ENCODE data around the gene NKPD1. TPM values are rescaled to one million over a fixed set of nuclear protein-coding genes. Genes with fewer than 3 reads are reported as not detected.

NKPD1 gene
- polyA plus RNA-seq, 1 donor: 0.15 TPM

DNA sequence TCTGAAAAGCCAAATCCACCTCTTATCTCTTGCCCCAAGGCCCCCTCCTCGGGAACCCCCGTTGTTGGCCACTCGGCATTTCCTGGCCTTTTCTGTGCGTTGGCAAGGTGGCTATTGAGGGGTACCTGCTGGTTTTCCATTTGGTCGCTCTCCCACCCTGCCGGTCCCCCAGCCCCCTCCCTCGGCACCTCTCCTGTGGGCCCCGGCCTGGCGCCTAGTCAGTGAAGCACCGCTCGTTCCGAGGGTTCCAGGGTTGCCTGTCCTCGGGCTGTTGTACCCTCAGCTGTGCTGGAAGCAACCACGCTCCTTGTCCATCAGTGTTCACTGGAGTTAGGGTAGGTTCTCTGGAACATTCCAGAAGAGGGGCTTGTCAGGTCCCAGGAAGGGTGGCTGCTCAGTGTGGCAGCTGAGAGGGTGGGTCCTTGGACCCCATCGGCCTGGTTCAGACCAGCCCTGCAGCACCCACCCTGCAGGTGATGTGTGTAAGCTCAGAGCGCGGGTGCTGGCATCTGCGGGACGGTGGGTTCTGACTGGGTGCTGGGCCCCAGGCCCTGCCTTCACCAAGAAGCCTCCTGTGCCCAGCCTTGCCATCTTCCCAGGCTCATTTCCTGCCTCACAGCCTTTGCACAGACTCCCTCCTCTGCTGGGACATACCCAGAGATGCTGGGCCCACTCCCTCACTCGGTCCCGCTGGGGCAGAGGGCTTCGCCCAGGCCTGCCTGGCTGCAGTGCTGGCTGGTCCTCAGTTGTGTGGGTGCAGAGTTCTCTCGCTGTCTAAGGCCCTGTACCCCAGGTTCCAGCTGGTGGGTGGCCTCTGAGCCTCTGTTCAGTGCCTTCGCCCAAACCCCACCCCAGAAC lies 21.3 kb downstream of the NKPD1 start:
- H3K27me3 ChIP-seq (ENCODE audit: control insufficient read depth, insufficient read depth, low read length): no peaks in the 10 kb centered on the region
- peaks cover 47% of the 10 kb centered on the region for H3K36me3 ChIP-seq (ENCODE audit: control insufficient read depth, insufficient read depth, low read length)
- DNase-seq: no peak
- no peaks in the 10 kb centered on the region for H3K4me1 ChIP-seq (ENCODE audit: control insufficient read depth, insufficient read depth, low read length)
- no peak overlapping the region for H3K4me3 ChIP-seq (ENCODE audit: low read length)
- no CpG with 5 or more reads among the region's 24 CpGs for WGBS (ENCODE audit: insufficient coverage, low lambda C conversion rate)
- no peaks in the 10 kb centered on the region for H3K9me3 ChIP-seq (ENCODE audit: control insufficient read depth, low read depth, low read length)
- no peak overlapping the region for H3K27ac ChIP-seq (ENCODE audit: low read length)

DNA sequence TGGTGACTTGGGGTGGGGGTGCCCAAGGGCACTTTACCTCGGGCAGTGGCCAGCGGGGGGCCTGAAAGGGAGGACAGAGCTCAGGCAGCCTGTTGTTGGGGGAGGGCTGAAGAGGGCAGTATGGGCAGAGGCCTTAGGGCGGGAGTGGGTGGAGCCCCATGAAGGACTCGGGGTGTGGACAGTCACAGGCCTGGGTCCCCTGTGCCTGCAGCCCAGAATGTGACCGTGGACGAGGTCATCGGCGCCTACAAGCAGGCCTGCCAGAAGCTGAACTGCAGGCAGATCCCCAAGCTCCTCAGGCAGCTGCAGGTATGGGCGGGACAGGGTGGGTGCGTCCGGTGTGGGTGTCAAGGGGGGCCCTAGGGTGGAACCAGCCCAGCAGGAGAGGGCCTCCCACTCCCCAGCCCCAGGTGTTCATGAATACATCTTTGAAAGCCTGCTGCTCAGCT lies 22.5 kb downstream of the NKPD1 start:
- Histone ChIP-seq H3K36me3 (ENCODE audit: control insufficient read depth, insufficient read depth, low read length) (peaks cover 44% of the 10 kb centered on the region), H3K27ac (ENCODE audit: low read length) (no peak overlapping the region)

DNA sequence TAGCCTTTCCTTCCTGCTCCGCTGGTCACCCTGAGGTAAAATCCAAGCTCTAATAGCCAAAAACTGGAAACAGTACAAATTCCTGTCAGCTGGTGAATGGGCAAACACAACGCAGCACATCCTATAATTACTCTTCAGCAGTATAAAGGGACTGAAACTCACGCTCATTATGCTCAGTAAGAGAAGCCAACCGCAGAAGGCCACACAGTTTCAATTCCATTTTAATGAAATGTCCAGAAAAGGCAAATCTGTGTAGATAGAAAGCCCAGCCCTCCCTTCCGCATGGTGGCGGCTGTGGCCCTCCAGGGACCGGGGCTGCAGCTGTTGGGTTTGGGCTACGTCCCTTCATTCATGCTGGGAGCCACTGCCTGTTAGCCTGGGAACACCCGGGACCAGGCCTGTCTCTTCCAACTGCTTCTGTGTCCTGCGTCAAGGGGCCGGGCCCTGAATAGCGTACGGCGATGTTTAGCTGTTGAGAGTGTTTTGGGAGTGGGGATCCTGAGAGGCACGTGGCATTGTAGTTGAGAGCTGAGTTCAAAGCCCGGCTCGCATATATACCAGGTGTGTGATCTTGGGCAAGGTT lies 23.5 kb downstream of the NKPD1 start:
- Histone ChIP-seq H3K36me3 (ENCODE audit: control insufficient read depth, insufficient read depth, low read length) (peaks cover 33% of the 10 kb centered on the region), H3K9me3 (ENCODE audit: control insufficient read depth, low read depth, low read length) (no peaks in the 10 kb centered on the region), H3K27ac (ENCODE audit: low read length) (no peak overlapping the region), H3K4me3 (ENCODE audit: low read length) (no peak overlapping the region), H3K27me3 (ENCODE audit: control insufficient read depth, insufficient read depth, low read length) (no peaks in the 10 kb centered on the region), H3K4me1 (ENCODE audit: control insufficient read depth, insufficient read depth, low read length) (no peaks in the 10 kb centered on the region)
- 80% methylated on average over 1 of the region's 17 CpGs for WGBS (ENCODE audit: insufficient coverage, low lambda C conversion rate)
- DNase-seq: no peak

More for the DNA sequence above, 22.5 kb downstream of the NKPD1 start:
- DNase-seq: no peak
- H3K4me3 ChIP-seq (ENCODE audit: low read length): no peak overlapping the region
- no CpG with 5 or more reads among the region's 11 CpGs for WGBS (ENCODE audit: insufficient coverage, low lambda C conversion rate)
- no peaks in the 10 kb centered on the region for H3K27me3 ChIP-seq (ENCODE audit: control insufficient read depth, insufficient read depth, low read length)
- no peaks in the 10 kb centered on the region for H3K4me1 ChIP-seq (ENCODE audit: control insufficient read depth, insufficient read depth, low read length)
- no peaks in the 10 kb centered on the region for H3K9me3 ChIP-seq (ENCODE audit: control insufficient read depth, low read depth, low read length)

DNA sequence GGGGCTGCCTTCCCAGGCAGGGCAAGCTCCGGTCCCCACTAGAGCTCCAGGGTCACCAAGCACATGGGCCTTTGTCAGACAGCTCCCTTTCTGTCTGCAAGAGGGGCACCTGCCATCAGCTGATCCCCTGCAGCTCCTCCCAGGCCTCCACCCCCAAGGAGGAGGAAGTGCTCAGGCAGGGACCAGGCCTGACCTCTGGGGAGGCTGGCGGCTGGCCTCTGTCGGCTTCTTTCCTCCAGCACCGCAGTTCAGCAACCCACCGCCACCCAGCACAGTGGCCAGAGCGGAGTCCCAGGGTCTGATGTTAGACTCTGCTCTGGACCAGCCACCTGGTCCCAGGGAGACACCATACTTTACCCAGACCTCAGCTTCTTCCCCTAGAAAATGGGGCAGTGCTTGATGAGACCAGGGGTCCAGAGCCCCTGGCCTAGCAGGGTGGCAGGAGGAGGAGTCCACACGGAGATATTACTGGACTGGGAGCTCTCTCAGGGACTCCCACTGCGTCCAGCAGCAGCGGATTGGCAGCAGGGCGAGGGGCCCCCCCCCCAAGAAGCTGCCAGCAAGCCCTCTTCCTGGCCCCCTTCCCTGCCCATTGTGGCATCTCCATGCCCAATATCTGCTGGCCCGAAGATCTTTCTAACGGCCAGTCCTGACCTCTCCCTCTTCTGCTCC lies 24.1 kb downstream of the NKPD1 start:
- H3K27ac ChIP-seq (ENCODE audit: low read length): no peak overlapping the region
- WGBS (ENCODE audit: insufficient coverage, low lambda C conversion rate): no CpG with 5 or more reads among the region's 12 CpGs

DNA sequence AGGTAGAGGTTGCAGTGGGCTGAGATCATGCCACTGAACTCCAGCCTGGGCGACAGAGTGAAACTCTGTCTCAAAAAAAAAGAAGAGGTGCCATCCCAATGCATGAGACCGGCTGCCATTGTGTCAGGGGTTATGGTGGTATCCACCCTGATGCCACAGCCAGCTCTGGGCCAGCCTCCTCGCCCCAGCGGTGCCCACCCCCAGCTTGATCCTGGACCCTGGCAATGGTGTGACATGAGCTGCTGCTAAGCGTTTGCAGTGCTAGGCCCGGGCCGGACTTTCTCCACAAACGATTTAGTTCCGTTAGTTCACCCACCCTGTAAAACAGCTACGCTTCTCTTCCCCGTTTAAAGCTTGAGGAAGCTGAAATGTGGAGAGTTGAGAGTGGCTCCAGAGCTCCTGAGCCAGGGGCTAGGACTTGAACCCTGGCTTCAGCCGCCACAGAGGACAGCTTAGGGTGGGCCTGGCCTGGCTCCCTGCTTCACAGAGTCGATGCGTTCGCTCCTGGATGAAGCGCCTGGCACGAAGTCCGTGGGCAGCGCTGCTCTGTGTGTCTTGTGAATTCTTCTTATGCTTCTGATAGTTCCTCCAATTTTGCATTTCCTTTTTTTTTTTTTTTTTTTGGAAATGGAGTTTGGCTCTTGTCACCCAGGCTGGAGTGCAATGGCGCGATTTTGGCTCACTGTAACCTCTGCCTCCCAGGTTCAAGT lies 25.5 kb downstream of the NKPD1 start:
- no peaks in the 10 kb centered on the region for H3K27me3 ChIP-seq (ENCODE audit: control insufficient read depth, insufficient read depth, low read length)
- no peak for DNase-seq
- H3K4me1 ChIP-seq (ENCODE audit: control insufficient read depth, insufficient read depth, low read length): peaks cover 2% of the 10 kb centered on the region
- WGBS (ENCODE audit: insufficient coverage, low lambda C conversion rate): no CpG with 5 or more reads among the region's 21 CpGs
- no peaks in the 10 kb centered on the region for H3K9me3 ChIP-seq (ENCODE audit: control insufficient read depth, low read depth, low read length)
- H3K4me3 ChIP-seq (ENCODE audit: low read length): no peak overlapping the region
- no peak overlapping the region for H3K27ac ChIP-seq (ENCODE audit: low read length)
- peaks cover 15% of the 10 kb centered on the region for H3K36me3 ChIP-seq (ENCODE audit: control insufficient read depth, insufficient read depth, low read length)

More for the DNA sequence above, 24.1 kb downstream of the NKPD1 start:
- no peak for DNase-seq
- Histone ChIP-seq H3K9me3 (ENCODE audit: control insufficient read depth, low read depth, low read length) (no peaks in the 10 kb centered on the region), H3K4me1 (ENCODE audit: control insufficient read depth, insufficient read depth, low read length) (no peaks in the 10 kb centered on the region), H3K36me3 (ENCODE audit: control insufficient read depth, insufficient read depth, low read length) (peaks cover 27% of the 10 kb centered on the region), H3K27me3 (ENCODE audit: control insufficient read depth, insufficient read depth, low read length) (no peaks in the 10 kb centered on the region), H3K4me3 (ENCODE audit: low read length) (no peak overlapping the region)

DNA sequence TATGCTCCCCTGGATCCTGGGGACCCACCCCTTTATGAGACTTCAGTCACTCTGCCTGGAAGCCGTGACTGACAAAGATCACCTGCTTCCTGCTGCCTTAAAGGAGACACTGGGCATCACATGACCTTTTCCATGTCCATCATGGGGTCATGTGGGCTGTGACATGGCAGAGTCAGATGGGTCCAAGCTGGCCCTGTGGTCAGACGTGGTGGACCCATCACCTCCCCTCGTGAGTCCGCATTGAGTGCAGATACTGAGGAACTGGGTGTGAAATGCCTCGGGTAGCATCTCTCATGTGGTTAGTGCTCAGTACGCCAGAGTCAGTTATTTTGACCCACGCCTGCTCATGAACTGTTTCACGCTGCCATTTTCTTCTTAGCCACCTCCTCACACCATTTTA lies 27.1 kb downstream of the NKPD1 start:
- Histone ChIP-seq H3K27me3 (ENCODE audit: control insufficient read depth, insufficient read depth, low read length) (no peaks in the 10 kb centered on the region), H3K36me3 (ENCODE audit: control insufficient read depth, insufficient read depth, low read length) (peaks cover 13% of the 10 kb centered on the region), H3K4me3 (ENCODE audit: low read length) (no peak overlapping the region), H3K4me1 (ENCODE audit: control insufficient read depth, insufficient read depth, low read length) (peaks cover 9% of the 10 kb centered on the region), H3K27ac (ENCODE audit: low read length) (no peak overlapping the region), H3K9me3 (ENCODE audit: control insufficient read depth, low read depth, low read length) (no peaks in the 10 kb centered on the region)
- DNase-seq: no peak
- no CpG with 5 or more reads among the region's 8 CpGs for WGBS (ENCODE audit: insufficient coverage, low lambda C conversion rate)

DNA sequence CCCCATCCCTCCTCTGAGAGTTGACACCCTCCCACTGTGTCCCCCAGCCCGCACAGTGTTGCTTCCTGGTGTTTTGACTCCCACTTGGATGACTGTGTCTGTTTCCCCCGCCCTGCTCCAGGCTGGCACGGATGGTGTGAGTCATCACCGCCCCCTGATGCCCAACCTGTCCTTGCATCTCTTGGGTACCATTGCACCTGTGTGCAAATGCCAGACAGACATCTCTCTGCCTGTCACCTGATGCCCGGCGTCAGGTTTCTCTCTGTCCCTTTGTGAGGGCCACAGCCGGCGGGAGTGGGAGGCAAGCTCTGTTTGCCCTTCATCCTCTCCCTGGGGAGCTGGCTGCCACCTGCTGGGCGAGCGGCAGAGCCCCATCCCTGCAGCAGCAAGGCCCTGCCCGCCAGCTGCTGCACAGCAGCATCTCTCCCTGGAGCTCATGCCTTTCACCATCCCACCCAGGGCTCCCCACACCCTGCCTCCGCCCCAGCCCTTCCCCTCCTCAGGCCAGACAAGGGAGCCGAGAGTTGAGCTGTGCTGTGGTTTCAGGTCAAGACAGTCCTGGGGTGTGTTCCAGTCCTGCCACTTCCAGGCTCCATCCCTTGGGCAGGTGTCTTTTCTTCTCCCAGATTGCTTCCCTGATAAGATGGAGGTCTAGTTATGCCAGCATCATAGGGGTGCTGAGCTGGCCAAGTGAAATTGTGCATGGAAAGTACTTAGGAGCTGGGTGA lies 29.7 kb downstream of the NKPD1 start:
- no CpG with 5 or more reads among the region's 13 CpGs for WGBS (ENCODE audit: insufficient coverage, low lambda C conversion rate)
- no peaks in the 10 kb centered on the region for H3K27me3 ChIP-seq (ENCODE audit: control insufficient read depth, insufficient read depth, low read length)
- no peak overlapping the region for H3K4me3 ChIP-seq (ENCODE audit: low read length)
- H3K27ac ChIP-seq (ENCODE audit: low read length): no peak overlapping the region
- peaks cover 16% of the 10 kb centered on the region for H3K4me1 ChIP-seq (ENCODE audit: control insufficient read depth, insufficient read depth, low read length)
- H3K9me3 ChIP-seq (ENCODE audit: control insufficient read depth, low read depth, low read length): no peaks in the 10 kb centered on the region
- H3K36me3 ChIP-seq (ENCODE audit: control insufficient read depth, insufficient read depth, low read length): peaks cover 10% of the 10 kb centered on the region
- peak; percentile 35 to 60 for DNase-seq

DNA sequence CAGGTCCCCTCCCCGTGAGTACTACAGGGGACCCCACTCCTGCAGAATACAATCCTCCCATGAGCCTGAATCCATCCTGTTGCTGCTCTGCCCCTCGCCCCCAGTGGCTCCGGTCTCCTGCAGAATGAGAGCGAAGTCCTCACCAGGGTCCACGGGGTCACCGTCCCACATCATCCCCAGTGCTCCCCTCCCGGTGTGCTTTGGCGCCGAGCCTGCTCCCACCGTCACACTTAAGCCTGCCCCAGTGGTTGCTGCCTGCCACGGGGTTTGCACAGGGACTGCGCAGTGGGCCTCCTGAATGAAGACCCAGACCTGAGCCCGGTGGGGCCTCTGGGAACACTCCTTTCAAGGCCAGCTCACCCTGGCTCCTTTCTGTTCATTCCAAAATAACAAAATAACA lies 30.5 kb downstream of the NKPD1 start:
- no peak for DNase-seq
- no peaks in the 10 kb centered on the region for H3K9me3 ChIP-seq (ENCODE audit: control insufficient read depth, low read depth, low read length)
- peaks cover 21% of the 10 kb centered on the region for H3K4me1 ChIP-seq (ENCODE audit: control insufficient read depth, insufficient read depth, low read length)
- no peak overlapping the region for H3K27ac ChIP-seq (ENCODE audit: low read length)
- no CpG with 5 or more reads among the region's 13 CpGs for WGBS (ENCODE audit: insufficient coverage, low lambda C conversion rate)
- H3K27me3 ChIP-seq (ENCODE audit: control insufficient read depth, insufficient read depth, low read length): no peaks in the 10 kb centered on the region
- no peak overlapping the region for H3K4me3 ChIP-seq (ENCODE audit: low read length)
- H3K36me3 ChIP-seq (ENCODE audit: control insufficient read depth, insufficient read depth, low read length): peaks cover 9% of the 10 kb centered on the region

DNA sequence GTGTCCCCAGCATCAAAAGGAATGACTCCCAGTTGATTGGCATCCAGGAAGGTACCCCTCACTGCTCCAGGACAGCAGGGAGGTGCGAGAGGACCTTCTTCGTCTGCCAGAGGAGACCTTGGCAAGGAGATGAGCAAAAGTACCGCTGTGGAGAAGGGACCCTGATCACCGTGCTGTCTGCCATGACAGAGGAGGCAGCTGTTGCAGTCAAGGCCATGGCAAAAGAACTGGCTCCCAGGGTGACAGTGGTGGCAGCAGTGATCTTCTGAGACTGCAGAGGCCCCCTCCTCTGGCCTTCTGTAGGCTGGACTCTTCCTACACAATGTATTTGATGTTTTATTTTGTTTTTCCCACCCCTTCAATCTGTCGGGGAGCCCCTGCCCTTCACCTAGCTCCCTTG lies 32.0 kb downstream of the NKPD1 start:
- Histone ChIP-seq H3K4me1 (ENCODE audit: control insufficient read depth, insufficient read depth, low read length) (peaks cover 24% of the 10 kb centered on the region), H3K27me3 (ENCODE audit: control insufficient read depth, insufficient read depth, low read length) (no peaks in the 10 kb centered on the region), H3K4me3 (ENCODE audit: low read length) (no peak overlapping the region), H3K27ac (ENCODE audit: low read length) (no peak overlapping the region), H3K9me3 (ENCODE audit: control insufficient read depth, low read depth, low read length) (no peaks in the 10 kb centered on the region), H3K36me3 (ENCODE audit: control insufficient read depth, insufficient read depth, low read length) (peaks cover 7% of the 10 kb centered on the region)
- DNase-seq: no peak
- no CpG with 5 or more reads among the region's 5 CpGs for WGBS (ENCODE audit: insufficient coverage, low lambda C conversion rate)

Data from large intestine (tissue), 3 donors.